ENCODE results near the gene ESAM. TPM values are rescaled to one million over a fixed set of nuclear protein-coding genes. Genes with fewer than 3 reads are reported as not detected.

The ESAM gene
- total and polyA plus RNA-seq, 4 donors, result 4.0 to 15.6 (median 9.9) TPM

DNA sequence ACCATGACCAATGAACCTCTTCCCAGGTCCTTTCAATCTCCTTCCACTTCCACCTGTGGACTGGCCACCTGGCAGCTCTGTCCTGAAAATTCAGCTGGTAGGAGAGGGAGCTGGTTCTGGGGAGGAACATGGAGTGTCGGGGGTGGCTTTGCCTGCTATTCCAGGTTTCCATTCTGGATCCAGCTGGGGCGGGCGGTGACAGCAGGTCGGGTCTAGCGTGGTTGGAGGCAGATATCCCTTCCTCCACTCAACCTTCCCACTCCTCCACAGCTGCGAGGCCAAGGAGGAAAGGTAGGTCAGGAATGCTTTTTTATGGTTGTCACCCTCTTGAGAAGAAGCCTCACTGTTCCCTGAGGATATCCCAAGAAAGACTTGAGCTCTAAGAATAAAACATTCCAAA lies 19.0 kb downstream of the ESAM start:
- Histone ChIP-seq H3K36me3 (ENCODE audit: control insufficient read depth in 4 of 4, insufficient read depth in 3 of 4, low read depth in 1 of 4, low read length in 3 of 4) (no peaks in the 10 kb centered on the region), H3K9ac (ENCODE audit: low read depth in 1 of 2, low read length in 2 of 2) (no peak overlapping the region), H3K9me3 (ENCODE audit: control insufficient read depth in 4 of 4, low read length in 3 of 4) (no peaks in the 10 kb centered on the region), H3K4me3 (ENCODE audit: low read depth in 1 of 3, low read length in 3 of 3) (no peak overlapping the region), H3K4me1 (ENCODE audit: control insufficient read depth in 4 of 4, insufficient read depth in 4 of 4, low read length in 3 of 4) (peaks cover 13 to 25% (median 18%) of the 10 kb centered on the region in 4 donors), H3K27ac (ENCODE audit: low read depth in 1 of 2, low read length in 2 of 2) (no peak overlapping the region), H3K27me3 (ENCODE audit: control insufficient read depth in 4 of 4, insufficient read depth in 4 of 4, low read length in 3 of 4) (peaks cover 0 to 5% (median under 1%) of the 10 kb centered on the region in 4 donors)
- TF ChIP-seq RXRA (IDR thresholded peaks at IDR 0.05), result no peak
- no peak for TF ChIP-seq HNF4G (IDR thresholded peaks at IDR 0.05)
- no peak for TF ChIP-seq EGR1 (IDR thresholded peaks at IDR 0.05; ENCODE audit: low read depth in 2 of 2)
- TF ChIP-seq MAX (IDR thresholded peaks at IDR 0.05), result no peak
- no peak for TF ChIP-seq FOXA2 (IDR thresholded peaks at IDR 0.05)
- TF ChIP-seq, protein P1, sequence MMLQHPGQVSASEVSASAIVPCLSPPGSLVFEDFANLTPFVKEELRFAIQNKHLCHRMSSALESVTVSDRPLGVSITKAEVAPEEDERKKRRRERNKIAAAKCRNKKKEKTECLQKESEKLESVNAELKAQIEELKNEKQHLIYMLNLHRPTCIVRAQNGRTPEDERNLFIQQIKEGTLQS (IDR thresholded peaks at IDR 0.05), result no peak
- no peak for TF ChIP-seq TAF1 (conservative IDR thresholded peaks at IDR 0.05)
- TF ChIP-seq CTCF (IDR thresholded peaks at IDR 0.05; ENCODE audit: low read depth, low read length, missing input control), result no peak
- no peak for TF ChIP-seq RAD21 (IDR thresholded peaks at IDR 0.05)
- no peak for TF ChIP-seq SP1 (IDR thresholded peaks at IDR 0.05)
- TF ChIP-seq GABPA (IDR thresholded peaks at IDR 0.05 in 1 of 2, conservative IDR thresholded peaks at IDR 0.05 in 1 of 2), result no peak
- TF ChIP-seq, protein P2, sequence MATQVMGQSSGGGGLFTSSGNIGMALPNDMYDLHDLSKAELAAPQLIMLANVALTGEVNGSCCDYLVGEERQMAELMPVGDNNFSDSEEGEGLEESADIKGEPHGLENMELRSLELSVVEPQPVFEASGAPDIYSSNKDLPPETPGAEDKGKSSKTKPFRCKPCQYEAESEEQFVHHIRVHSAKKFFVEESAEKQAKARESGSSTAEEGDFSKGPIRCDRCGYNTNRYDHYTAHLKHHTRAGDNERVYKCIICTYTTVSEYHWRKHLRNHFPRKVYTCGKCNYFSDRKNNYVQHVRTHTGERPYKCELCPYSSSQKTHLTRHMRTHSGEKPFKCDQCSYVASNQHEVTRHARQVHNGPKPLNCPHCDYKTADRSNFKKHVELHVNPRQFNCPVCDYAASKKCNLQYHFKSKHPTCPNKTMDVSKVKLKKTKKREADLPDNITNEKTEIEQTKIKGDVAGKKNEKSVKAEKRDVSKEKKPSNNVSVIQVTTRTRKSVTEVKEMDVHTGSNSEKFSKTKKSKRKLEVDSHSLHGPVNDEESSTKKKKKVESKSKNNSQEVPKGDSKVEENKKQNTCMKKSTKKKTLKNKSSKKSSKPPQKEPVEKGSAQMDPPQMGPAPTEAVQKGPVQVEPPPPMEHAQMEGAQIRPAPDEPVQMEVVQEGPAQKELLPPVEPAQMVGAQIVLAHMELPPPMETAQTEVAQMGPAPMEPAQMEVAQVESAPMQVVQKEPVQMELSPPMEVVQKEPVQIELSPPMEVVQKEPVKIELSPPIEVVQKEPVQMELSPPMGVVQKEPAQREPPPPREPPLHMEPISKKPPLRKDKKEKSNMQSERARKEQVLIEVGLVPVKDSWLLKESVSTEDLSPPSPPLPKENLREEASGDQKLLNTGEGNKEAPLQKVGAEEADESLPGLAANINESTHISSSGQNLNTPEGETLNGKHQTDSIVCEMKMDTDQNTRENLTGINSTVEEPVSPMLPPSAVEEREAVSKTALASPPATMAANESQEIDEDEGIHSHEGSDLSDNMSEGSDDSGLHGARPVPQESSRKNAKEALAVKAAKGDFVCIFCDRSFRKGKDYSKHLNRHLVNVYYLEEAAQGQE (IDR thresholded peaks at IDR 0.05), result no peak
- TF ChIP-seq YY1 (IDR thresholded peaks at IDR 0.05), result no peak
- TF ChIP-seq, protein P3, sequence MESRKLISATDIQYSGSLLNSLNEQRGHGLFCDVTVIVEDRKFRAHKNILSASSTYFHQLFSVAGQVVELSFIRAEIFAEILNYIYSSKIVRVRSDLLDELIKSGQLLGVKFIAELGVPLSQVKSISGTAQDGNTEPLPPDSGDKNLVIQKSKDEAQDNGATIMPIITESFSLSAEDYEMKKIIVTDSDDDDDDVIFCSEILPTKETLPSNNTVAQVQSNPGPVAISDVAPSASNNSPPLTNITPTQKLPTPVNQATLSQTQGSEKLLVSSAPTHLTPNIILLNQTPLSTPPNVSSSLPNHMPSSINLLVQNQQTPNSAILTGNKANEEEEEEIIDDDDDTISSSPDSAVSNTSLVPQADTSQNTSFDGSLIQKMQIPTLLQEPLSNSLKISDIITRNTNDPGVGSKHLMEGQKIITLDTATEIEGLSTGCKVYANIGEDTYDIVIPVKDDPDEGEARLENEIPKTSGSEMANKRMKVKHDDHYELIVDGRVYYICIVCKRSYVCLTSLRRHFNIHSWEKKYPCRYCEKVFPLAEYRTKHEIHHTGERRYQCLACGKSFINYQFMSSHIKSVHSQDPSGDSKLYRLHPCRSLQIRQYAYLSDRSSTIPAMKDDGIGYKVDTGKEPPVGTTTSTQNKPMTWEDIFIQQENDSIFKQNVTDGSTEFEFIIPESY (IDR thresholded peaks at IDR 0.05), result no peak
- TF ChIP-seq JUND (IDR thresholded peaks at IDR 0.05), result no peak
- no peak for TF ChIP-seq FOXA1 (IDR thresholded peaks at IDR 0.05)
- TF ChIP-seq HNF4A (conservative IDR thresholded peaks at IDR 0.05), result no peak
- TF ChIP-seq NR2F2 (IDR thresholded peaks at IDR 0.05), result no peak
- DNase-seq (ENCODE audit: low spot score), result no peak
- 56% methylated on average over 6 of the region's 6 CpGs for WGBS

Measured in liver (tissue), 9 donors.